Measurements from ENCODE around the gene NUMB. TPM values are rescaled to one million over a fixed set of nuclear protein-coding genes. Genes with fewer than 3 reads are reported as not detected.

The NUMB gene
- total and polyA plus RNA-seq, 2 of the 4 experiments (the other 2 are of a cell fraction), result 45.9 to 114 TPM

GRCh38 chr14:73339206-73339605 is 119.1 kb downstream of the NUMB start:
- H3K36me3 ChIP-seq (ENCODE audit: control insufficient read depth, insufficient read depth, low read length), result peaks cover 2% of the 10 kb centered on the region
- peaks cover 18% of the 10 kb centered on the region for H3K9me1 ChIP-seq (ENCODE audit: insufficient read depth, low read length)
- H3K23ac ChIP-seq (ENCODE audit: low read depth, low read length), result no peak overlapping the region
- no peak overlapping the region for H2BK5ac ChIP-seq (ENCODE audit: low read depth, low read length, poor library complexity, severe bottlenecking)
- H3K18ac ChIP-seq (ENCODE audit: low read depth, low read length), result no peak overlapping the region
- POLR2A ChIA-PET (ENCODE audit: unreplicated experiment), result no interaction called here
- peaks cover 3% of the 10 kb centered on the region; the same call in 1 of the 2 replicates for H3K4me1 ChIP-seq (ENCODE audit: control insufficient read depth, insufficient read depth, low read length)
- H2BK15ac ChIP-seq (ENCODE audit: low read depth, low read length), result no peak overlapping the region
- no peak overlapping the region for H2BK120ac ChIP-seq (ENCODE audit: low read depth, low read length)
- no peak overlapping the region for H4K5ac ChIP-seq (ENCODE audit: low read depth, low read length)
- no peak overlapping the region for H3K14ac ChIP-seq (replicated peaks; ENCODE audit: low read depth, low read length)
- no peak overlapping the region for H2BK20ac ChIP-seq (ENCODE audit: low read depth, low read length)
- in situ Hi-C loops (cut with MboI; ENCODE audit: low sequenced_read_pairs), result no loop called here
- H2AK9ac ChIP-seq (replicated peaks; ENCODE audit: low read depth, low read length, poor library complexity), result no peak overlapping the region
- no peak overlapping the region for H2AFZ ChIP-seq (replicated peaks; ENCODE audit: low read length, poor library complexity)
- BruUV-seq (replicated peaks), result no TSS peak
- H4K20me1 ChIP-seq (ENCODE audit: insufficient read depth, low read length), result peaks cover 21% of the 10 kb centered on the region
- no peak overlapping the region for H4K91ac ChIP-seq (ENCODE audit: insufficient read depth, low read depth, low read length)
- intact Hi-C loops (cut with micrococcal nuclease), result no loop called here
- H2AK5ac ChIP-seq (ENCODE audit: low read depth, low read length), result no peak overlapping the region
- H3K79me1 ChIP-seq (ENCODE audit: low read depth in 1 of 2, low read length in 2 of 2), result peaks cover 27 to 58% of the 10 kb centered on the region in 2 experiments
- H3K27me3 ChIP-seq (ENCODE audit: control insufficient read depth, insufficient read depth, low read length), result no peaks in the 10 kb centered on the region
- no peak overlapping the region for H3K9ac ChIP-seq (ENCODE audit: low read depth, low read length)
- DNase-seq (no peak), ATAC-seq (ENCODE audit: low read depth) (no peak)
- no peak overlapping the region for H3K4me2 ChIP-seq (ENCODE audit: low read depth, low read length)
- no peak overlapping the region for H3K4ac ChIP-seq (ENCODE audit: low read depth, low read length)
- H3K56ac ChIP-seq (ENCODE audit: extremely low read depth, insufficient read depth, low read length), result no peak overlapping the region
- H3K9me3 ChIP-seq (ENCODE audit: control insufficient read depth, insufficient read depth, low read length), result no peaks in the 10 kb centered on the region
- CTCF ChIA-PET, result no interaction called here
- TF ChIP-seq MAFK (IDR thresholded peaks at IDR 0.05; ENCODE audit: low read depth, low read length) (no peak), SMC3 (IDR thresholded peaks at IDR 0.05; ENCODE audit: low read depth, low read length) (no peak), CHD1 (IDR thresholded peaks at IDR 0.05; ENCODE audit: low read depth, low read length) (no peak), RCOR1 (IDR thresholded peaks at IDR 0.05; ENCODE audit: insufficient replicate concordance, low read length) (no peak), RFX5 (IDR thresholded peaks at IDR 0.05; ENCODE audit: low read depth, low read length) (no peak)
- H3K4me3 ChIP-seq (ENCODE audit: insufficient read depth, low read depth, low read length), result no peak overlapping the region
- dilution Hi-C loops (cut with HindIII; ENCODE audit: low sequenced_read_pairs, unreplicated experiment), result no loop called here
- H3K27ac ChIP-seq (ENCODE audit: insufficient read depth, low read length), result no peak overlapping the region
- H4K8ac ChIP-seq (ENCODE audit: low read depth in 2 of 2, low read length in 2 of 2), result no peak overlapping the region

All from IMR-90 (cell line).